IMR-90 (cell line): ENCODE data around the gene ETFA.

Experiments
- CTCF ChIP-seq: conservative IDR thresholded peaks from 2 replicates; pipeline ENCODE4 v1.5.1; 2012; ENCODE audit warnings: mild to moderate bottlenecking, low read depth, low read length, improper control_type of control experiment
- MAZ ChIP-seq: IDR thresholded peaks from 2 replicates; pipeline ENCODE4 v1.6.1; 2012; ENCODE audit warnings: low read depth, mild to moderate bottlenecking, low read length, improper control_type of control experiment, moderate library complexity, borderline replicate concordance
- POLR2A ChIP-seq: IDR thresholded peaks from 2 replicates; pipeline ENCODE4 v1.6.1; 2012; ENCODE audit warnings: mild to moderate bottlenecking, low read depth, low read length
- RAD21 ChIP-seq: IDR thresholded peaks from 2 replicates; pipeline ENCODE4 v1.6.1; 2012; ENCODE audit warnings: low read length, improper control_type of control experiment
- RCOR1 ChIP-seq: IDR thresholded peaks from 2 replicates; pipeline ENCODE4 v1.6.1; 2012; ENCODE audit warnings: mild to moderate bottlenecking, low read length, improper control_type of control experiment; ENCODE audit not compliant: insufficient replicate concordance
- SMC3 ChIP-seq: fragments of 150-350 bp; IDR thresholded peaks from 2 replicates; pipeline ENCODE4 v1.6.1; 2016; ENCODE audit warnings: low read depth, mild to moderate bottlenecking, antibody characterized with exemption, low read length, moderate library complexity

GRCh38 chr15:76353023-76353577 lies 41.8 kb upstream of the ETFA start:
- TF ChIP-seq SMC3 (no peak), POLR2A (no peak), CTCF (no peak), RAD21 (no peak), RCOR1 (no peak), MAZ (no peak)
